Measurements from ENCODE around the gene TRIP6. TPM values are rescaled to one million over a fixed set of nuclear protein-coding genes. Genes with fewer than 3 reads are reported as not detected.

TRIP6 gene
- total RNA-seq, 1 donor from 2014 or later = 70.3 TPM

DNA sequence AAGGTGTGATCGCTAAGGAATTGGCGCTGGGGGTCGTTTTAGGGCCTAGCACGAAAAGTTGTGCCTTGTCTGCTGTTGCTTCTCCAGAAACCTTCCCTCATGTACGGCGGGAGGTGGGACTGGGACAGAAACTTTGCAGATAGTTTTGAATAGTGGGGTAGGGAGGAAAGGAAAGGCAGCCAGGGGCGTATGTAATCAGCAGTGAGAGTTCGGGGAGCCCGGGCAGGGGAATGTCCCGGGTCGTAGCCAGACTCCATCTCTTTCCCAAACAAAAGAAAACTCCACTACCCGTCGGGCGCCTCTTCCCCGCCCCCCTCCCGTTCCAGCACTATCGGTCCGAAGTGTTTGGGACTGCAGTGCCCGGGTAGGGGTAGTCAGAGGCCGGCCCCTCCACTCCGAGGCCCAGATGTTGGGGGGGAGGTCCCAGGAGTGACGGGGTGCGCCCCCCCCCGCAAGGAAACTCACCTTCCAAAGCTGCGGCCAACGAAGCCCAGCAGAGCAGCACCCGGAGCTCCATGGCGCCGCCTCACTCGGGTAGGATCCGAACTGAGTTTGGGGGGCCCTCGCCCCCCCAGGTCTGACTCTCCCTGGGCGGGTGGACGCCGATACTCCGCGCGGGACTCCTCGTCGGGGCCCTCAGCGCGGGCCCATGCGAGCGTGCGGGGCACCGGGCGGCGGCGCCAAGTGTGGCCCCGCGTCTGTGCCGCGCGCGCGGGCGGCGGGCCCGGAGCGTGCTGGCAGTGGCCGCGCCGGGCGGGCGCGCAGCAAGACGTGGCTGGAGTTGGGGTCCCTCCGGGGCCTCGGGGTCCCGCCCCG is 40.5 kb upstream of the TRIP6 start:
- FAIRE-seq (no peak), DNase-seq (ENCODE audit: low read depth) (no peak)
- Histone ChIP-seq H3K36me3 (ENCODE audit: control insufficient read depth, insufficient read depth, low read length) (peaks cover 19% of the 10 kb centered on the region), H3K4me3 (ENCODE audit: low read depth, low read length) (peak overlapping the region; percentile 69), H3K27me3 (ENCODE audit: control insufficient read depth, insufficient read depth, low read length) (no peaks in the 10 kb centered on the region)
- TF ChIP-seq, protein P1, sequence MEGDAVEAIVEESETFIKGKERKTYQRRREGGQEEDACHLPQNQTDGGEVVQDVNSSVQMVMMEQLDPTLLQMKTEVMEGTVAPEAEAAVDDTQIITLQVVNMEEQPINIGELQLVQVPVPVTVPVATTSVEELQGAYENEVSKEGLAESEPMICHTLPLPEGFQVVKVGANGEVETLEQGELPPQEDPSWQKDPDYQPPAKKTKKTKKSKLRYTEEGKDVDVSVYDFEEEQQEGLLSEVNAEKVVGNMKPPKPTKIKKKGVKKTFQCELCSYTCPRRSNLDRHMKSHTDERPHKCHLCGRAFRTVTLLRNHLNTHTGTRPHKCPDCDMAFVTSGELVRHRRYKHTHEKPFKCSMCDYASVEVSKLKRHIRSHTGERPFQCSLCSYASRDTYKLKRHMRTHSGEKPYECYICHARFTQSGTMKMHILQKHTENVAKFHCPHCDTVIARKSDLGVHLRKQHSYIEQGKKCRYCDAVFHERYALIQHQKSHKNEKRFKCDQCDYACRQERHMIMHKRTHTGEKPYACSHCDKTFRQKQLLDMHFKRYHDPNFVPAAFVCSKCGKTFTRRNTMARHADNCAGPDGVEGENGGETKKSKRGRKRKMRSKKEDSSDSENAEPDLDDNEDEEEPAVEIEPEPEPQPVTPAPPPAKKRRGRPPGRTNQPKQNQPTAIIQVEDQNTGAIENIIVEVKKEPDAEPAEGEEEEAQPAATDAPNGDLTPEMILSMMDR (IDR thresholded peaks at IDR 0.05; ENCODE audit: insufficient read depth, low read length, severe bottlenecking) = no peak

DNA sequence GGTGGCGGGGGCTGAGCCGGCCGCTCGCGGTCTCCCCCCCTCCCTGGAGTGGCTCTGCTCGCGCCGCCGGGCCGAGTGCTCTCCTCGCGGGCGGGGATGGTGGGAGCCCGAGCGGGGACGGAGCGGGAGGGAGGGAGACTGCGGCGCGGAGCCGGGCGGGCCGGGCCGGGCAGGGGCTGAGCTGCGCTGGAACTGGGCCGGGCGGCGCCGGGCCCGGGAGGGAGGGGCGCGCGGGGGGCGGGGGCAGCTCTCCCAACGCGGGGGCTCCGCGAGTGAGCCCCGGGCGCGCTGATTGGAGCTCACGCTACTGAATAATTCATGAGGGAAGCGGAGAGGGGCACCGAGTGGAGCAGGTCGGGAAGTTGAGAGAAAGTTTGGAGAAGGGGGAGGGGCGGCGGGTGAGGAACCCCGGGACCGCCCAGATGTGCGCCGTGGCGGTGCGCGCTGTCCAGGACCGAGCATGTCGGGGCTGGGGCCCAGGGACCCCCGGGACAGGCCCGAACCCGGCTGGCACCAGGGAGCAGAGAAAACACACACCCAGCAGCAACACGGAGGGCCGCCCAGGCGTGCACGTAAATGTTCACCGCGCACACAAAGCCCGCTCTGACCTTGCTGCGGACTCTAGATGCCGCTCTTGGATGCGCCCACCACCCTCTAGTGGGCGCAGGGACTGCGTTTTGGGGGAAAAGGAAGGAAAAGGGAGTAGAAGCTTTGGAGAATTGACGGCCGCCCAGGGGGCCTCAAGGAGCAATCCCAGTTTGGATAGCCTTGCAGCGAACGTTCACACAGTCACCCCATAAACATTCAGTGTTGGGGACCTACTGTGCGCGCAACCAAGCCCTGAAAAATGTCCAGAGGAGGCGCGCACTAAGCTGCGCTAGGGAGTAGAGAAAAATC is 39.6 kb upstream of the TRIP6 start, which contains the start of gene EPHB4:
TSS of gene EPHB4 (minus strand) at position 194 of the 897 bp plus-strand sequence. CDS start 493 bp downstream, outside the sequence.
- TF ChIP-seq, protein P1 (IDR thresholded peaks at IDR 0.05; ENCODE audit: insufficient read depth, low read length, severe bottlenecking) = no peak
- peak within 1 kb of the TSS; percentile 69 for H3K4me3 ChIP-seq (ENCODE audit: low read depth, low read length)
- no peak for FAIRE-seq
- DNase-seq (ENCODE audit: low read depth) = peak; percentile 68
- peaks cover 13% of the 10 kb centered on the region for H3K36me3 ChIP-seq (ENCODE audit: control insufficient read depth, insufficient read depth, low read length)
- no peaks in the 10 kb centered on the region for H3K27me3 ChIP-seq (ENCODE audit: control insufficient read depth, insufficient read depth, low read length)

DNA sequence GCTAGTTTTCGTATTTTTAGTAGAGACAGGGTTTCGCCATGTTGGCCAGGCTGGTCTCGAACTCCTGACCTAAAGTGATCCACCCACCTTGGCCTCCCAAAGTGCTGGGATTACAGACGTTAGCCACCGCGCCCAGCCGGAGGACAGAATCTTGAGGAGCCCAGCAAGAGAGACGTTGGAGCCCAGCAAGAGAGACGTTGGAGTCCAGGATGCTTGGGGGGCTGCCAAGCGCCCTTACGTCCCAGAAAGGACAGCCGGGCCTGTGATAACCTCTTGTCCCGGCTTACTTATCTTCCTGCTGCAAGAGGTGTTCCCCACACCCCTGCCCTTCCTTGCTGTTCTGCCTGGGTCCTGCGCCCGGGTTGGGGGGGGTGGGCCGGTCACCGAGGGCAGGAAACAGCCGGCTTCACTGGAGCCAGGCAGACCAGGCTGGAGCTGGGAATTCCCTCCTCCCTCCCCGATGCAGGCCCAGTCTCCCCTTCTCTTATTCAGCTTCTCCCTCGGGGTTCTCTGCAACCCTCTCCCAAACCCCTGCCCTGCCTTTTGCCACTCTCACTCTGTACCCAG is 38.0 kb upstream of the TRIP6 start:
- FAIRE-seq (no peak), DNase-seq (ENCODE audit: low read depth) (no peak)

DNA sequence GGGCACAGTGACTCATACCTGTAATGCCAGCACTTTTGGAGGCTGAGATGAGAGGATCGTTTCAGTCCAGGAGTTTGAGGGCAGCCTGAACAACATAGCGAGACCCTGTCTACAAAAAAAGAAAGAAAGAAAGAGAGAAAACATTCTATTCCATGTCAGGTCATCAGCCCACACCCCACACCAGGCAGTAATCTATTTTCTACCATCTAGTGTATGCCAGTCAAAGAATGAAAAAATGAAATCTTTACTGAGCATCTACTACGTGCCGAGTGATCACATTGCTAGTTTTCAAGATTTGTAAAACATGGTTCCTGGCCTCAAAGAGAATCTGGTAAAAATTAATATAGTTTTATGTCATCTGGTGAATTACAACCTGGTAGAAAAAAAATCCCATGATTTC is 36.8 kb upstream of the TRIP6 start:
- H3K4me3 ChIP-seq (ENCODE audit: low read depth, low read length) = no peak overlapping the region
- TF ChIP-seq, protein P1 (IDR thresholded peaks at IDR 0.05; ENCODE audit: insufficient read depth, low read length, severe bottlenecking) = no peak
- FAIRE-seq = no peak
- H3K36me3 ChIP-seq (ENCODE audit: control insufficient read depth, insufficient read depth, low read length) = no peaks in the 10 kb centered on the region
- DNase-seq (ENCODE audit: low read depth) = no peak
- H3K27me3 ChIP-seq (ENCODE audit: control insufficient read depth, insufficient read depth, low read length) = no peaks in the 10 kb centered on the region

More for the DNA sequence above, 38.0 kb upstream of the TRIP6 start:
- TF ChIP-seq, protein P1 (IDR thresholded peaks at IDR 0.05; ENCODE audit: insufficient read depth, low read length, severe bottlenecking) = no peak
- Histone ChIP-seq H3K27me3 (ENCODE audit: control insufficient read depth, insufficient read depth, low read length) (no peaks in the 10 kb centered on the region), H3K4me3 (ENCODE audit: low read depth, low read length) (no peak overlapping the region), H3K36me3 (ENCODE audit: control insufficient read depth, insufficient read depth, low read length) (no peaks in the 10 kb centered on the region)

DNA sequence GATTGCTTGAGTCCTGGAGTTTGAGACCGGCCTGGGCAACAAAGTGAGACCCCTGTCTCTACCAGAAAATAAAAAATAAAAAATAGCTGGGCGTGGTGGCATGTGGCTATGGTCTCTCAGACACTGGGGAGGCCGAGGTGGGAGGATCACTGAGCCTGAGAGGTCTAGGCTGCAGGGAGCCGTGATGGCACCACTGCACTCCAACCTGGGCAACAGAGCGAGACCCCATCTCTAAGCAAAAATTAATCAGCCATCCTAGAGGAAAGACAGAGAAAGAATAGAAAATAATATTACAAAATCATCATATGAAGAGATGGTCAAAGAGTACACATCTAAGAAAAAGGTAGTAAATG is 34.9 kb upstream of the TRIP6 start:
- TF ChIP-seq, protein P1 (IDR thresholded peaks at IDR 0.05; ENCODE audit: insufficient read depth, low read length, severe bottlenecking) = no peak
- no peaks in the 10 kb centered on the region for H3K27me3 ChIP-seq (ENCODE audit: control insufficient read depth, insufficient read depth, low read length)
- FAIRE-seq = no peak

More for the DNA sequence above, 34.9 kb upstream of the TRIP6 start:
- Histone ChIP-seq H3K4me3 (ENCODE audit: low read depth, low read length) (no peak overlapping the region), H3K36me3 (ENCODE audit: control insufficient read depth, insufficient read depth, low read length) (no peaks in the 10 kb centered on the region)
- no peak for DNase-seq (ENCODE audit: low read depth)
